A549 (cell line): ENCODE measurements around the gene OVOL1. TPM values are rescaled to one million over a fixed set of nuclear protein-coding genes. Genes with fewer than 3 reads are reported as not detected.

ENCODE experiments used
- ATAC-seq, 2 experiments: fragments of 200-7000 bp in 1 of 2; fragments of >200 bp in 1 of 2; cut with Nextera tagmentation in 1 of 2; cut with Tn5 transposase in 1 of 2; 3 replicates each; pipeline versions ENCODE4 v1.8.0 to v1.9.1; 2018 to 2020; ENCODE audit warnings: mild to moderate bottlenecking in 1 of 2, moderate library complexity in 1 of 2
- CTCF ChIA-PET: fragments of 300-600 bp; sonication (Branson Sonifier 250); formaldehyde crosslinking; extraction: SDS; loops from one replicate; lab custom pipeline; 2021; ENCODE audit warnings: antibody characterized with exemption, inconsistent platforms; lab: Yijun Ruan, JAX
- POLR2A ChIA-PET: fragments of 350-600 bp; formaldehyde crosslinking; extraction: SDS; loops from one replicate; lab custom pipeline; 2021; ENCODE audit warnings: antibody characterized with exemption, inconsistent platforms; lab: Yijun Ruan, JAX
- DNase-seq, 2 experiments: peaks; one replicate each; pipeline versions ENCODE4 v3.0.0 to v3.0.0-alpha.2; 2011 to 2016; ENCODE audit warnings: low read depth in 1 of 2, low spot score in 1 of 2
- FAIRE-seq: peaks from 2 replicates; lab custom pipeline; 2011; peaks lifted over from hg19 to GRCh38; lab: Jason Lieb, UNC
- H3K27ac ChIP-seq, 2 experiments: fragments of >200 bp; sonication (Bioruptor Twin); formaldehyde crosslinking; 3 replicates each; pipeline ENCODE4 v1.5.1; 2016 to 2017
- H3K4me1 ChIP-seq: fragments of >200 bp; sonication (Bioruptor Twin); formaldehyde crosslinking; 3 replicates; pipeline ENCODE4 v1.6.1; 2016
- H3K4me2 ChIP-seq: fragments of >200 bp; sonication (Bioruptor Twin); formaldehyde crosslinking; 3 replicates; pipeline ENCODE4 v1.6.1; 2016
- H3K4me3 ChIP-seq: fragments of >200 bp; sonication (Bioruptor Twin); formaldehyde crosslinking; 3 replicates; pipeline ENCODE4 v1.5.1; 2016
- H3K9me3 ChIP-seq: fragments of >200 bp; sonication (Bioruptor Twin); formaldehyde crosslinking; 3 replicates; pipeline ENCODE4 v1.6.1; 2016
- BCL3 ChIP-seq: fragments of >200 bp; sonication (Bioruptor Twin); formaldehyde crosslinking; IDR thresholded peaks from 3 replicates; pipeline ENCODE4 v1.6.1; 2016
- BHLHE40 ChIP-seq: IDR thresholded peaks from 2 replicates; pipeline ENCODE4 v1.6.1; 2012; ENCODE audit warnings: low read depth, low read length, inconsistent platforms
- CBX2 ChIP-seq: fragments of 200-600 bp; sonication (generic); IDR thresholded peaks from 2 replicates; pipeline ENCODE4 v1.6.1; 2016; ENCODE audit warnings: low read depth, mild to moderate bottlenecking, borderline replicate concordance
- CHD4 ChIP-seq: fragments of 200-600 bp; sonication (generic); IDR thresholded peaks from 2 replicates; pipeline ENCODE4 v1.6.1; 2016; ENCODE audit warnings: antibody characterized with exemption, mild to moderate bottlenecking, borderline replicate concordance
- CTCF ChIP-seq: fragments of >200 bp; sonication (Bioruptor Twin); formaldehyde crosslinking; IDR thresholded peaks from 3 replicates; pipeline ENCODE4 v1.5.1; 2016
- EHMT2 ChIP-seq: fragments of 200-600 bp; sonication (generic); IDR thresholded peaks from 2 replicates; pipeline ENCODE4 v1.6.1; 2016; ENCODE audit warnings: antibody characterized with exemption, low read depth, mild to moderate bottlenecking, moderate library complexity
- ESRRA ChIP-seq: fragments of 150-350 bp; IDR thresholded peaks from 2 replicates; pipeline ENCODE4 v1.6.1; 2014; ENCODE audit warnings: mild to moderate bottlenecking, low read length, borderline replicate concordance
- FOXS1 ChIP-seq: fragments of 250-450 bp; sonication (Bioruptor Pico); IDR thresholded peaks from 2 replicates; pipeline ENCODE4 v1.5.0; 2020; ENCODE audit warnings: mild to moderate bottlenecking, moderate library complexity
- HDAC2 ChIP-seq: fragments of 200-600 bp; sonication (generic); IDR thresholded peaks from 2 replicates; pipeline ENCODE4 v1.6.1; 2016
- HEYL ChIP-seq: fragments of 250-450 bp; sonication (Bioruptor Pico); IDR thresholded peaks from 2 replicates; pipeline ENCODE4 v1.8.0; 2021; ENCODE audit warnings: mild to moderate bottlenecking, moderate library complexity
- HOXA7 ChIP-seq: fragments of 250-450 bp; sonication (Bioruptor Pico); IDR thresholded peaks from 2 replicates; pipeline ENCODE4 v1.5.0; 2020; ENCODE audit warnings: mild to moderate bottlenecking, moderate library complexity
- MAX ChIP-seq: IDR thresholded peaks from 2 replicates; pipeline ENCODE4 v1.6.1; 2012
- MAZ ChIP-seq: fragments of 150-350 bp; IDR thresholded peaks from 2 replicates; pipeline ENCODE4 v1.6.1; 2014; ENCODE audit warnings: antibody characterized with exemption, low read depth, low read length, borderline replicate concordance
- MYC ChIP-seq: IDR thresholded peaks from 2 replicates; pipeline ENCODE4 v1.6.1; 2012; ENCODE audit warnings: mild to moderate bottlenecking, inconsistent platforms, low read length, improper control_type of control experiment, borderline replicate concordance
- NFE2L2 ChIP-seq: fragments of 150-350 bp; conservative IDR thresholded peaks from 2 replicates; pipeline ENCODE4 v1.6.1; 2014; ENCODE audit warnings: low read length
- NR3C1 ChIP-seq: fragments of >200 bp; sonication (Bioruptor Twin); formaldehyde crosslinking; IDR thresholded peaks from 3 replicates; pipeline ENCODE4 v1.6.1; 2017
- PHF8 ChIP-seq: fragments of 200-600 bp; sonication (generic); IDR thresholded peaks from 2 replicates; pipeline ENCODE4 v1.6.1; 2016; ENCODE audit warnings: low read depth, mild to moderate bottlenecking, antibody characterized with exemption, moderate library complexity, borderline replicate concordance
- POLR2AphosphoS2 ChIP-seq: conservative IDR thresholded peaks from 2 replicates; pipeline ENCODE4 v1.6.1; 2012; ENCODE audit warnings: low read length, improper control_type of control experiment, inconsistent platforms
- SMC3 ChIP-seq: fragments of >200 bp; sonication (Bioruptor Twin); formaldehyde crosslinking; IDR thresholded peaks from 3 replicates; pipeline ENCODE4 v1.6.1; 2018; ENCODE audit warnings: inconsistent platforms
- ZNF302 ChIP-seq: fragments of 250-450 bp; sonication (Bioruptor Pico); IDR thresholded peaks from 2 replicates; pipeline ENCODE4 v1.9.0; 2021; ENCODE audit warnings: inconsistent platforms, mild to moderate bottlenecking, moderate library complexity
- ZSCAN20 ChIP-seq: fragments of 250-450 bp; sonication (Bioruptor Pico); IDR thresholded peaks from 2 replicates; pipeline ENCODE4 v1.8.0; 2022; ENCODE audit warnings: mild to moderate bottlenecking, moderate library complexity
- WGBS: methylation state at CpG from one replicate; pipeline ENCODE4 v1.1.6; 2017; ENCODE audit errors: missing lambda C conversion rate; 5-methylcytosine and 5-hydroxymethylcytosine counted together
- polyA plus RNA-seq, 4 experiments: library from polyadenylated mRNA; depleted of rRNA in 3 of 4; stranded (reverse); fragments of >200 nt; fragmentation: RNase III in 1 of 4; extraction: RNeasy Plus Mini Kit Qiagen cat#74134 plus additional on column Dnase treatment in 1 of 4; gene quantifications; 2 replicates in 3 of 4; 3 replicates in 1 of 4; pipeline ENCODE4 v1.2.3, GENCODE V29; 2011 to 2017
- TF ChIP-seq, protein P1 (sequence below): fragments of >200 bp; sonication (Bioruptor Twin); formaldehyde crosslinking; IDR thresholded peaks from 2 replicates; pipeline ENCODE4 v1.6.1; 2016
- TF ChIP-seq, protein P2 (sequence below): fragments of 150-350 bp; IDR thresholded peaks from 2 replicates; pipeline ENCODE4 v1.6.1; 2014; ENCODE audit warnings: low read depth, mild to moderate bottlenecking, low read length
- TF ChIP-seq, protein P3 (sequence below): IDR thresholded peaks from 2 replicates; pipeline ENCODE4 v1.6.1; 2012
- TF ChIP-seq, protein P4 (sequence below): fragments of 250-450 bp; sonication (Bioruptor Pico); IDR thresholded peaks from 2 replicates; pipeline ENCODE4 v1.5.0; 2021; ENCODE audit warnings: mild to moderate bottlenecking, moderate library complexity, borderline replicate concordance

The OVOL1 gene
- polyA plus RNA-seq, 2 of the 4 experiments (the other 2 are of a cell fraction) = not detected

- CTCF ChIA-PET = interaction anchor here (1.2 to 19.2 kb wide), 3 partner anchors 9 to 30 kb away, joined by 5 to 173 read pairs (median 30); partner anchors contain the start of gene AP5B1
- peaks cover 14% of the 10 kb centered on the region; the same call in 2 of the 3 replicates for H3K4me1 ChIP-seq
These were observed 1.1 kb downstream of the OVOL1 start for GRCh38 chr11:65787649-65788622.

DNA sequence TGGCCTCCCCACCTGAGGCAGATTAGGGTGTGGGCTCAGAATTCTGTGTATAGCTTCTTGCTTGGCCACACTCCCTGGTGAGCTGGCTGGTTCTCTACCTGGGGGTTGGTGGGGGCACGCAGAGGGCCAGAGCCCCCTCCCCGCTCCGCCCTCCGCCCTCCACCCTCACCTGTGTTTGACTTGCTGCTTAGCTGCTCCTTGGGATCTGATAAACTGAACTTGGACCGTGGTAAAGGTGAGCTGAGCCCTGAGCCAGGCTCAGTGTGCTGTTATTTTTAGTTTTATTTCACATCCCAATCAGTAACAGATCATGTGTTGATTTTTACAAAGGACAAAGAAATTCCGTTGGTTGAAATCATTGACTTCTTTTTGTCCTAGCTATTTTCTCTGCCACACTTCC, 2.0 kb downstream of the OVOL1 start:
- DNase-seq = no peak
- no peak for ATAC-seq
- H3K4me1 ChIP-seq = peaks cover 14% of the 10 kb centered on the region; the same call in 2 of the 3 replicates
- H3K9me3 ChIP-seq = no peaks in the 10 kb centered on the region
- WGBS = 76% methylated on average over 6 of the region's 6 CpGs
- POLR2A ChIA-PET = no interaction called here
- no peak overlapping the region for H3K4me2 ChIP-seq
- TF ChIP-seq, protein P1, sequence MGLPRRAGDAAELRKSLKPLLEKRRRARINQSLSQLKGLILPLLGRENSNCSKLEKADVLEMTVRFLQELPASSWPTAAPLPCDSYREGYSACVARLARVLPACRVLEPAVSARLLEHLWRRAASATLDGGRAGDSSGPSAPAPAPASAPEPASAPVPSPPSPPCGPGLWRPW = no peak
- no peak for TF ChIP-seq CBX2
- TF ChIP-seq BCL3 = no peak
- no peak for TF ChIP-seq PHF8
- no peak for TF ChIP-seq CTCF
- no peak for TF ChIP-seq FOXS1 (CRISPR knock-in tag)
- TF ChIP-seq SMC3 = no peak
- TF ChIP-seq, protein P2, sequence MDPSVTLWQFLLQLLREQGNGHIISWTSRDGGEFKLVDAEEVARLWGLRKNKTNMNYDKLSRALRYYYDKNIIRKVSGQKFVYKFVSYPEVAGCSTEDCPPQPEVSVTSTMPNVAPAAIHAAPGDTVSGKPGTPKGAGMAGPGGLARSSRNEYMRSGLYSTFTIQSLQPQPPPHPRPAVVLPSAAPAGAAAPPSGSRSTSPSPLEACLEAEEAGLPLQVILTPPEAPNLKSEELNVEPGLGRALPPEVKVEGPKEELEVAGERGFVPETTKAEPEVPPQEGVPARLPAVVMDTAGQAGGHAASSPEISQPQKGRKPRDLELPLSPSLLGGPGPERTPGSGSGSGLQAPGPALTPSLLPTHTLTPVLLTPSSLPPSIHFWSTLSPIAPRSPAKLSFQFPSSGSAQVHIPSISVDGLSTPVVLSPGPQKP = no peak
- TF ChIP-seq MYC = no peak
- TF ChIP-seq BHLHE40 = no peak
- no peak for TF ChIP-seq EHMT2
- TF ChIP-seq, protein P3, sequence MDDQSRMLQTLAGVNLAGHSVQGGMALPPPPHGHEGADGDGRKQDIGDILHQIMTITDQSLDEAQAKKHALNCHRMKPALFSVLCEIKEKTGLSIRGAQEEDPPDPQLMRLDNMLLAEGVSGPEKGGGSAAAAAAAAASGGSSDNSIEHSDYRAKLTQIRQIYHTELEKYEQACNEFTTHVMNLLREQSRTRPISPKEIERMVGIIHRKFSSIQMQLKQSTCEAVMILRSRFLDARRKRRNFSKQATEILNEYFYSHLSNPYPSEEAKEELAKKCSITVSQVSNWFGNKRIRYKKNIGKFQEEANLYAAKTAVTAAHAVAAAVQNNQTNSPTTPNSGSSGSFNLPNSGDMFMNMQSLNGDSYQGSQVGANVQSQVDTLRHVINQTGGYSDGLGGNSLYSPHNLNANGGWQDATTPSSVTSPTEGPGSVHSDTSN = no peak
- no peak for TF ChIP-seq MAZ
- TF ChIP-seq NFE2L2 = no peak
- TF ChIP-seq HDAC2 = no peak
- TF ChIP-seq, protein P4, sequence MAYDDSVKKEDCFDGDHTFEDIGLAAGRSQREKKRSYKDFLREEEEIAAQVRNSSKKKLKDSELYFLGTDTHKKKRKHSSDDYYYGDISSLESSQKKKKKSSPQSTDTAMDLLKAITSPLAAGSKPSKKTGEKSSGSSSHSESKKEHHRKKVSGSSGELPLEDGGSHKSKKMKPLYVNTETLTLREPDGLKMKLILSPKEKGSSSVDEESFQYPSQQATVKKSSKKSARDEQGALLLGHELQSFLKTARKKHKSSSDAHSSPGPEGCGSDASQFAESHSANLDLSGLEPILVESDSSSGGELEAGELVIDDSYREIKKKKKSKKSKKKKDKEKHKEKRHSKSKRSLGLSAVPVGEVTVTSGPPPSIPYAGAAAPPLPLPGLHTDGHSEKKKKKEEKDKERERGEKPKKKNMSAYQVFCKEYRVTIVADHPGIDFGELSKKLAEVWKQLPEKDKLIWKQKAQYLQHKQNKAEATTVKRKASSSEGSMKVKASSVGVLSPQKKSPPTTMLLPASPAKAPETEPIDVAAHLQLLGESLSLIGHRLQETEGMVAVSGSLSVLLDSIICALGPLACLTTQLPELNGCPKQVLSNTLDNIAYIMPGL (CRISPR knock-in tag) = no peak
- no peak for TF ChIP-seq POLR2AphosphoS2
- no peak for TF ChIP-seq ESRRA
- no peak for TF ChIP-seq CHD4
- CTCF ChIA-PET = interaction anchor here (0.6 to 19.2 kb wide), 6 partner anchors 10 to 185 kb away, joined by 3 to 173 read pairs (median 4); partner anchors contain the start of gene AP5B1
- H3K27ac ChIP-seq = no peak overlapping the region
- no peak for FAIRE-seq
- H3K4me3 ChIP-seq = no peak overlapping the region

More at GRCh38 chr11:65787649-65788622, 1.1 kb downstream of the OVOL1 start:
- ATAC-seq (0 out of 6 replicates have a peak, but pooled peaks of 1 of the 2 experiments have one; percentile 6), FAIRE-seq (no peak)
- Histone ChIP-seq H3K9me3 (no peaks in the 10 kb centered on the region), H3K4me3 (peak overlapping the region; percentile 36), H3K27ac (peak overlapping the region in 1 of 2 experiments; percentile 67; a peak in 3 of 6 replicates)
- WGBS = 26% methylated on average over 39 of the region's 64 CpGs
- POLR2A ChIA-PET = no interaction called here
- no peak for TF ChIP-seq ZNF302
- no peak for TF ChIP-seq NR3C1
- no peak for TF ChIP-seq ZSCAN20
- TF ChIP-seq, protein P1 = no peak
- TF ChIP-seq HOXA7 (CRISPR knock-in tag) = no peak
- TF ChIP-seq HEYL (CRISPR knock-in tag) = no peak
- TF ChIP-seq BHLHE40 = no peak
- TF ChIP-seq MAX = 0 out of 2 replicates have a peak, but pooled peaks have one; percentile 2
- TF ChIP-seq, all 56 proteins: peak for 1
- peak overlapping the region; percentile 77 for H3K4me2 ChIP-seq
- no peak for DNase-seq
